Sigmoid colon (tissue), 4 donors: Measurements from ENCODE around the gene MTRF1L.

Experiments
- POLR2A ChIP-seq, 2 donors: fragments of 450-650 bp; IDR thresholded peaks; one replicate each; pipeline ENCODE4 v1.6.1; 2016; ENCODE audit warnings: antibody characterized with exemption in 2 of 2, mild to moderate bottlenecking in 2 of 2, moderate library complexity in 2 of 2
- POLR2AphosphoS5 ChIP-seq, 4 donors: sonication (generic); formaldehyde crosslinking; IDR thresholded peaks; one replicate each; pipeline ENCODE4 v1.6.1; 2017; ENCODE audit warnings: antibody characterized with exemption in 4 of 4
- TF ChIP-seq, protein P1 (sequence below), 4 experiments: fragments of 450-650 bp in 3 of 4; fragments of 200-600 bp in 1 of 4; IDR thresholded peaks; one replicate each; pipeline ENCODE4 v1.5.1; 2016 to 2019; ENCODE audit warnings: antibody characterized with exemption in 4 of 4, mild to moderate bottlenecking in 3 of 4, moderate library complexity in 2 of 4

DNA sequence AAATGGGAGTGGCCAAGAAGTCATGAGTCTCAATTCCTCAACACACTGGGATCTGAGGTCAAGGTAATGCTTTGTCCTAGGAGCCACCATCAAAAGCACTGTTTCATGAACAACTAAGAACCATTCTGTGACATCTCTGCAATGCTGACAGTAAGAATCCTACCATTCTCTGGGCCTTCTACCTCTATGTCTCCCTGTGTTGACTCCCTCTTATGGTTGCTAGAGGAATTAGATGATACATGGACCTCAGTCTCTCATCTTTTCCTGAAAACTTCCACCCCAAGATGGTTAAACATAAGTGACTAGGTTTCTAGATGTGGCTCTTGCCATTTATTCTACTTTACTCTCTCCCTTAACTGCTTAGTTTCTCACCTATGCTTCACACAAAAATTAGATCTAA is 9.1 kb downstream of the MTRF1L start:
- TF ChIP-seq, protein P1, sequence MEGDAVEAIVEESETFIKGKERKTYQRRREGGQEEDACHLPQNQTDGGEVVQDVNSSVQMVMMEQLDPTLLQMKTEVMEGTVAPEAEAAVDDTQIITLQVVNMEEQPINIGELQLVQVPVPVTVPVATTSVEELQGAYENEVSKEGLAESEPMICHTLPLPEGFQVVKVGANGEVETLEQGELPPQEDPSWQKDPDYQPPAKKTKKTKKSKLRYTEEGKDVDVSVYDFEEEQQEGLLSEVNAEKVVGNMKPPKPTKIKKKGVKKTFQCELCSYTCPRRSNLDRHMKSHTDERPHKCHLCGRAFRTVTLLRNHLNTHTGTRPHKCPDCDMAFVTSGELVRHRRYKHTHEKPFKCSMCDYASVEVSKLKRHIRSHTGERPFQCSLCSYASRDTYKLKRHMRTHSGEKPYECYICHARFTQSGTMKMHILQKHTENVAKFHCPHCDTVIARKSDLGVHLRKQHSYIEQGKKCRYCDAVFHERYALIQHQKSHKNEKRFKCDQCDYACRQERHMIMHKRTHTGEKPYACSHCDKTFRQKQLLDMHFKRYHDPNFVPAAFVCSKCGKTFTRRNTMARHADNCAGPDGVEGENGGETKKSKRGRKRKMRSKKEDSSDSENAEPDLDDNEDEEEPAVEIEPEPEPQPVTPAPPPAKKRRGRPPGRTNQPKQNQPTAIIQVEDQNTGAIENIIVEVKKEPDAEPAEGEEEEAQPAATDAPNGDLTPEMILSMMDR (IDR thresholded peaks at IDR 0.05): no peak
- TF ChIP-seq POLR2A (IDR thresholded peaks at IDR 0.05) (no peak), POLR2AphosphoS5 (IDR thresholded peaks at IDR 0.05) (no peak)
